CD4-positive, alpha-beta T cell treated with Interferon gamma for 1 hour (primary cell): ENCODE results near the gene HSPA6.
"Not testable (repeated sequence)": the region's sequence is repeated elsewhere in the genome, so short reads cannot be mapped to it uniquely, and the experiment has no call there.

Source experiments
- DNase-seq: peaks from one replicate; pipeline ENCODE4 v3.0.0-alpha.2; 2020

The HSPA6 gene

DNA sequence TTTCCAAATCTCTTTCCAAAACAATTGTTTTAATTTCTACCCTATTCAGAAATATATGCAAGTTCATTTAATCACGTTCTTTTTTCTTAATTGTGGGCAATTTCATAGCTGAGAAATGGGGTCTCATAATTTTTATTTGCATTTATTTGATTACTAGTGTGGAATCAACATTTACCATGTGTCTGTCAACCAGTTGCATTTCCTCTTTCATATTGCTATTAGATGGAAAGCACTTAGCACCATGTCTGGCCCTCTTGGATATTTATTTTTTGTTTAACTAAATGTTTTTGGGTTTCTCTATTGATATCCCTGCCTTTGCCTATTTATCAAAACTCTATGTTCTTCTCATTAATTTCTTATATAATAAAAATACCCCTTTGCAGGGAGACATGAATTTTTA, 39.2 kb downstream of the HSPA6 start:
- not testable (repeated sequence) for DNase-seq

DNA sequence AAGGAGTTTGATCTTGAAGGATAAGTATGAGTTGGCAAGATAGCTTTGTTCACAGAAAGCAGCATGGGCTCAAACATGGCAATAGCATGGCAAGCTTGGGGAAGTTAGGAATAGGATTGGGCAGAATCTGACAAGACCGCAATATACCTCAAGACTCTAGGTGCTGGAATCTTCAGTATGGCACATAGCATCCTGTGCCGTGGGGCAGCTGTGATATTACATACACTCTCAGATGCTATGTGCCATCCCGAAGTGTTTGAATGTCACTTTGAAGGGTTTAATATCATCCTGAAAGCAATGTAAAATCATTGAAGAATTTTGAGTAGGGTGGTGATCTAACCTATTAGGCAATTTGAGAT, 42.2 kb downstream of the HSPA6 start:
- not testable (repeated sequence) for DNase-seq

DNA sequence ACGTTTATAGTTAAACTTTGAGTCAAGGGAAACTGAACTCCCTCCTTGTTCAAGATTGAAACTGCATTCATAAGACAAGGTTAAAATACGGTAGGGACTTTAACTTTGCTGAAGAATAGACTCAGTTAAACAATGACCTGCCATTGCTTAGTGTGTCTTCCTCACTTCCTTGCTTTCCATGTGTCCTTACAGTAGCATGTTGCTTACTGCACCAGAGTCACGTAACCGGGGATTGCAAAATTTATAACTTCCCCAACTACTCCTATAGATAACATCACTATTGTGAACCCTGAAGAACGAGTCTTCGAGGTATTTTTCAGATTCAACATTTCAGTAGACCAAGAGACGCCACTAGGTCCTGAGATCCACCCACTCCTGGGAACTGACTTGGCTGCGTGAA, 47.4 kb downstream of the HSPA6 start:
- DNase-seq: not testable (repeated sequence)
